ENCODE data around the gene WRAP73. TPM values are rescaled to one million over a fixed set of nuclear protein-coding genes. Genes with fewer than 3 reads are reported as not detected.

Gene WRAP73
- polyA plus RNA-seq, 3 donors = 26.1 to 64.9 (median 33.2) TPM

- Mint-ChIP-seq H3K27ac (no peak overlapping the region), H3K4me3 (no peak overlapping the region), H3K9me3 (peaks cover 2 to 20% (median 10%) of the 10 kb centered on the region in 7 donors), H3K27me3 (ENCODE audit: low read depth in 3 of 3) (no peaks in the 10 kb centered on the region), H3K36me3 (no peaks in the 10 kb centered on the region), H3K4me1 (no peaks in the 10 kb centered on the region)
- H3K36me3 ChIP-seq (replicated peaks in 1 of 2; ENCODE audit: control insufficient read depth in 1 of 2, insufficient read depth in 2 of 2, low read length in 2 of 2) = no peaks in the 10 kb centered on the region
- H3K4me2 ChIP-seq (replicated peaks; ENCODE audit: extremely low read depth, low read length, poor library complexity, severe bottlenecking) = no peak overlapping the region
- intact Hi-C loops (cut with micrococcal nuclease) = no loop called here
- no peak overlapping the region for H3K4me3 ChIP-seq (replicated peaks in 1 of 3; ENCODE audit: low read depth in 2 of 3, low read length in 3 of 3)
- H3K79me2 ChIP-seq (ENCODE audit: insufficient read depth, low read length) = no peaks in the 10 kb centered on the region
- no peaks in the 10 kb centered on the region for H4K20me1 ChIP-seq (ENCODE audit: insufficient read depth, low read length)
- no peak for TF ChIP-seq CTCF (IDR thresholded peaks at IDR 0.05)
- DNase-seq = no peak
- H3K4me1 ChIP-seq (ENCODE audit: control insufficient read depth in 1 of 2, insufficient read depth in 2 of 2, low read length in 2 of 2) = no peaks in the 10 kb centered on the region
- H3K9me3 ChIP-seq (replicated peaks in 1 of 2; ENCODE audit: control insufficient read depth in 1 of 2, insufficient read depth in 1 of 2, low read length in 2 of 2) = peaks cover 0 to 25% of the 10 kb centered on the region in 2 donors
- no peaks in the 10 kb centered on the region for H3K27me3 ChIP-seq (ENCODE audit: control insufficient read depth in 2 of 2, insufficient read depth in 2 of 2, low read length in 2 of 2)
- no peak overlapping the region for H3K27ac ChIP-seq (ENCODE audit: low read depth in 1 of 2, low read length in 2 of 2)
- no peak overlapping the region for H2AFZ ChIP-seq (ENCODE audit: insufficient read depth, low read depth, low read length, poor library complexity, severe bottlenecking)
- WGBS (ENCODE audit: insufficient coverage) = 67% methylated on average over 9 of the region's 16 CpGs
- no peak overlapping the region for H3K9ac ChIP-seq (ENCODE audit: insufficient read depth, low read length, poor library complexity, severe bottlenecking)
Observed at GRCh38 chr1:3581296-3582036, 68.4 kb downstream of the WRAP73 start.

Other genes with a start within 250 kb of the WRAP73 start
- gene ARHGEF16, start 195.4 kb downstream of the WRAP73 start, polyA plus RNA-seq = not detected
- 1 to 10 TPM in 2 of 3 donors, under 1 TPM in 1; 0.39 to 3.8 (median 1.2) TPM for gene MEGF6, start 38.6 kb downstream of the WRAP73 start, polyA plus RNA-seq
- 10 to 100 TPM; 16.1 to 19.7 (median 18.5) TPM for gene TPRG1L, start 25.1 kb downstream of the WRAP73 start, polyA plus RNA-seq
- gene TP73, start 2.4 kb upstream of the WRAP73 start, polyA plus RNA-seq = under 1 TPM in 2 of 3 donors, not detected in 1; 0.21 to 0.42 TPM
- not detected for gene CCDC27, start 102.3 kb upstream of the WRAP73 start, polyA plus RNA-seq
- gene SMIM1, start 122.6 kb upstream of the WRAP73 start, polyA plus RNA-seq = 1 to 10 TPM; 1.1 to 2.7 (median 1.4) TPM
- 10 to 100 TPM; 17.8 to 24.8 (median 18.0) TPM for gene LRRC47, start 146.4 kb upstream of the WRAP73 start, polyA plus RNA-seq
- gene CEP104, start 207.1 kb upstream of the WRAP73 start, polyA plus RNA-seq = 10 to 100 TPM in 2 of 3 donors, 1 to 10 TPM in 1; 8.3 to 25.1 (median 13.0) TPM
- 10 to 100 TPM in 1 of 3 donors, 1 to 10 TPM in 2; 5.9 to 14.7 (median 6.6) TPM for gene DFFB, start 207.4 kb upstream of the WRAP73 start, polyA plus RNA-seq

Measured in CD14-positive monocyte (primary cell).